HG02678 (cell line): ENCODE results near the gene LIN7B.
"Not testable (repeated sequence)": the region's sequence is repeated elsewhere in the genome, so short reads cannot be mapped to it uniquely, and the experiment has no call there.

ENCODE experiments used
- ATAC-seq: cut with Tn5 transposase; IDR thresholded peaks from one replicate; pipeline ENCODE4 v1.9.1; 2021; ENCODE audit warnings: mild to moderate bottlenecking, moderate library complexity; ENCODE audit not compliant: unreplicated experiment

The LIN7B gene

DNA sequence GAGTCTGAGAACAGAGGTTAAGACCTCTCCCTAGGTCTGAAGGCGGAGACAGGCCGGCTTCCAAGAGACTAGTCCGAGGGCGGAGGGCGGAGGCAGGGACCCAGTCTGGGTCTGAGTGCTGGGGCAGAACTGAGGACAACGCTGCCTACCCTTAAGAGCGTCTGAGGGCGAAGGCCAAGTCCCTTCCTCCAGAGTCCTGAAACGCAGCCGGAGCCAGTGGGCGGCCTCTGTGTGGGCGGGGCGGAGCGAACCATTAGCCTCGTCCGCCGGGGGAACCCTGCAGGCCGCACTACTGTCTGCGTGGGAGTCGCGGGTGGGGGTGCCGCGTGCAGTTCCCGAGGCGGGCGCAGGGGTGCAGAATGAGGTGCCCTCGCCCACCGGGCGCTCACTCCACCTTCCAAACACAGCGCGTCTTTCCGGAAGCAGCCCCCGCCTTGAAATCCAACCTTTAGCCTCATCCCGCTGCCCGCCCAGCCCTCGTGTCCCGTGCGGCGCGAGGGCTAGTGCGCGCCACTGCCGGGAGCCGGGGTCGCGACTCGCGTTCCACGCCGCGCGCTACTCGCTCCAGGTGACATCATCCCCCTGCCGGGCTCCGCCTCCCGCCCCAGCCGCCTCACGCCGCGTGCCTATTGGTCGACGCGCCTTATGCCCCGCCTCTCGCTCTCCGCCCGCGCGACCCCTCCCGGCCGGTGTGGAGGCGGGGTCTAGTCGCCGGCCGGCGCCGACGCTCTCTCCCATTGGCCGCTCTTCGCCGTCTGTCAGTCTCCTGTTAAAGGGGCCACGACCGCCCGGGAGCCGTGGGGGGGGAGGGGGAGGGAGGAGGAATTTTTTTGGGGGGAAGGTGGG, 4.6 kb downstream of the LIN7B start, which contains the start of gene C19orf73:
TSS of gene C19orf73 (minus strand) at position 579 of the 846 bp plus-strand sequence. CDS start at position 458, 121 bp downstream.
- peak; percentile 77 for ATAC-seq

DNA sequence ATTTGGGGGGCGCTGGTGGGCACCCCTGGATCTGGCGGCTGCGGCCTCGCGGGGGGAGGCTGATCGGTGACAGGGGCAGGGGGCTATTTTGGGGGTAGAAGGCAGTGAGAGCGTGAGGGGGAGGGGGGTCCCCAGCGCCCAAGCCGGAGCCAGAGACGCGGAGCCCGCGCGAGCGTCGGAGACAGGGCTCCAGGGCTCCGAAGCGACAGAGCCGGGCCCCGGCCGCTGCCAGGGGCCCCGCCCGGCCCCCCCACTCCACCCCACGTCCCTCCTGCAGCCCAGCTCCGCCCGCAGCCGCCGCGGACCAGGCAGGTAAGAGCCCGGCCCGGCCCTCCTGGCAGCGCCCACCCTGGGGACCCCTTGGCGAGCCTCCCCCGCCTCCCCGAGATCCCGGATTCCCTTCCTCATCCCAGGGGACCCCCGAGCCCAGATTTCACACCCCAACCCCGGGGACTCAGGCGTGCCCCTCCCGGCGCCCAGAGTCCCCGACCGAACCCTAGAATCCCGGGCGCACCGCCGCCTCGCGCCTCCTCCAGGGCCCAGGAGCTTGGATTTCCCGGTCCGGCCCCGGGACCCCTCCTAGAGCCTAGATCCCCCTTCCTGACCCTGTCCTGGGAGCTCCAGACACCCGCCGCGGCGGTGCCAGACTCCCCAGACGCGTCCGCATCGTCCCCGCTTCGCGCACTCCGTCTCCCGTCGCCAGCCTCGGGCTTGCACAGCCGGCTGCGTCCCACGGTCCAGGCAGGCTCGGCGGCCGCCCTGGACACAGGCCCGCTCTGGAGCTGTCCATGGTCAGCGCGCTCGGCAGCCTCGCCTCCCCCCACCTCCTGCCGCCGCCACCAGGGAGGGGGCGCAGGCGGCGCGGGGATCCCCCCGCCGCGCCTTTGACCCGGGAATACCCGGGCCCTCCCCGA, 5.5 kb downstream of the LIN7B start, which contains the start of gene PPFIA3:
TSS of gene PPFIA3 (plus strand) at position 134 of the 914 bp plus-strand sequence. CDS start 8,330 bp downstream, outside the sequence.
- no peak for ATAC-seq

DNA sequence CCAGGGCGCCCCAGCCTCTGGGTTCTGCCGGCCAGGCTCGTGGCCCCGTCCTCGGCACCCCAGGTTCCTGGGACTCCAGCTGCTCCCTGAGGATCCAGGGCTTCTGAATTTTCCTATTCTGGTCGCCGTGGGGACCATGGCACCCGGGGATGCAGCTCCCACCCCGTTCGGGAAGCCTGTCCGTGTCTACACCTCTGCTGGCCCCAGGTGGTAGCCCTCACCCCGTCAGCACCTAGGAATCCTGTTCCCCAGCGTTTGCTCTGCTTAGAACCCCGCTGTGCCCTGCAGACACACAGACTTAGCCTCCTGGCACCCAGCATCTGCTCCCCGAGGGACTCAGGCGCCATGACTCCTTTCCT, 6.1 kb downstream of the LIN7B start:
- no peak for ATAC-seq

DNA sequence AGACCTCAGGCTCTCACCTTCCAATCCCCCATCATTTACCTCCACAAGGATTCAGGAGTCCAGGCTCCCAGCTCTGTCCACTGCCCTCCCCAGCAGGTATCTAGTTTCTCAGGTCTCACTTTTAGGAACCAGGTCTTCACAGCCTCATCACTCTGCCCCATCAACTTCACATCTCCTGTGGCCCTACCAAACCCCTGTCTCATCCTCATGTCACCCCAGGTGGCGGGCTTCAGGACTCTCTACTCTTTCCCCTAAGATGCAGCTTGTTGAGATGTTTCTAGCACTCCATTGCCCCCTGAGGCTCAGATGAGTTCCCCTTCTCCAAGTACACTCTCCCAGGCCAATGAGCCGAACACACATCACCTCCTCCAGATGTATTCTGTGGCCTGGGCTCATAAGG, 6.7 kb downstream of the LIN7B start:
- ATAC-seq = no peak

DNA sequence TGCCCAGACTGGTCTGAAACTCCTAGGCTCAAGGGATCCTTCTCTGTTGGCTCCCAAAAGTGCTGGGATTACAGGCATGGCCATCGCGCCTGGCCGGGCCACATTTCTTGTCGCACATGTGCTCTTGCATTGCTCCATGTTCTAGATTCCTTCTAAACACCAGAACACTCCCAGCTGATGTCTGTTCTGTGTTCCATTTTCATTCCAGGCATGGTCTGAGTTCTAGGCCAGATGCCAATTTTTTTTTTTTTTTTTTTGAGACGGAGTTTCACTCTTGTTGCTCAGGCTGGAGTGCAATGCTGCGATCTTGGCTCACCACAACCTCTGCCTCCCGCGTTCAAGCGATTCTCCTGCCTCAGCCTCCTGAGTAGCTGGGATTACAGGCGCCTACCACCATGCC, 7.7 kb downstream of the LIN7B start:
- not testable (repeated sequence) for ATAC-seq

DNA sequence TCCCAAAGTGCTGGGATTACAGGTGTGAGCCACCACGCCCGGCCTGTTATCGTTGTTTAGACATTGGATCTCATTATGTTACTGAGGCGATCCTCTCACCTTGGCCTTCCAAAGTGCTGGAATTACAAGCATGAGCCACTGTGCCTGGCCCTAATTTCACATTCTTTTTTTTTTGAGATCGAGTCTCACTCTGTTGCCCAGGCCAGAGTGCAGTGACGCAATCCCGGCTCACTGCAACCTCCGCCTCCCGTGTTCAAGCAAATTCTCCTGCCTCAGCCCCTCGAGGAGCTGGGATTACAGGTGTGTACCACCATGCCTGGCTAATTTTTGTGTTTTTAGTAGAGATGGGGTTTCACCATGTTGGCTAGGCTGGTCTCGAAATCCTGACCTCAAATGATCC, 9.1 kb downstream of the LIN7B start:
- ATAC-seq = not testable (repeated sequence)

DNA sequence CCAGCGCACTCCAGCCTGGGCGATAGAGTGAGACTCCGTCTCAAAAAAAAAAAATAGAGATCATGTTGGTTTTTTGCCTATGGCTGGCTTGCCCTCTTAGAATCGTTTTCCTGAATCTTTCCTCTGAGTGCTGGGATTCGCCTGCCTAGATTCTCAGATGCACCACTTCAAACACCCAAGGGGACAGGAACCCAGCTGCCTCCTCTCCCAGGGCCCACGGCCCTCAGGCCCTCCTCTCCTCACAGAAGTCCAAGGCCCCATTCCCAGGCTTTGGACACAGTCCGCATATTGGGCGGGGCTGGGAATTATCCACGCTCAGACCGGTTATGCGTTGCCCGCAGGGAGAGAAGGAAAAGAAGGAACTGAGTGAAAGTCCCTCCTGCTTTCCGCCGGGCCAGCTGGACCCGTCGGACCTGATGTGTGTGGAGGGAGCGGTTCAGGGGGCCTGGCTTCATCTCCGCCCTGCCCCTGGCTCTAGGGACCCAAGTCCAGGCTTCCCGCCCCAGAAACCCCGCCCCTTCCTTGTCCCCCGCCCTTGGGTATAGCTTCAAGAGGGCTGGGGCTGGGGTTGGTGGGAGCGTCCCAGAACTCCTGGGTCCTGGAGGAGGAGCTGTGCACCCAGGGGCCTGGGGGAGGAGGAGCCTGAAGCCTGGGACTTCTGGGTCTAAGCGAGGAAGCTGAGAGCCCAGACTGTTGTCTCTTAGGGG, 11.0 kb downstream of the LIN7B start:
- ATAC-seq = no peak

DNA sequence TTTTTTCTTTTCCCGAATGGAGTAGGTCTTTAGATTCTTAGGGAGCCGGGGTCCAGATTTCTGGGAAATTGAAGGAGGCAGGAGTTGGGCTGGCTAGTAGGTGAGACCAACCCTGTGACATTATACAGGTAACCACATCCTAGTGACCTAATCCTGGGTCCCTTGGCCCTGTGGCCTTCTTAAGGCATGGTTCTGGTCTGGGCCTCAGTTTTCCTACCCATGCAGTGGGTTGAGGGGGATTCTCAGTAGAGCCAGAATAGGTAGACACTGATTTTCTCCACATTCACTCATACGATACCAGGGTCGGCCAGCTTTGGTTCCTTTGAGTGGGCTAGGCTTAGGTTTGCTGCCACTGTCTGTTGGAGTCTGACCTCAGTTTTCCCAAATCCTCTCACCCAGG, 12.4 kb downstream of the LIN7B start:
- ATAC-seq = no peak

DNA sequence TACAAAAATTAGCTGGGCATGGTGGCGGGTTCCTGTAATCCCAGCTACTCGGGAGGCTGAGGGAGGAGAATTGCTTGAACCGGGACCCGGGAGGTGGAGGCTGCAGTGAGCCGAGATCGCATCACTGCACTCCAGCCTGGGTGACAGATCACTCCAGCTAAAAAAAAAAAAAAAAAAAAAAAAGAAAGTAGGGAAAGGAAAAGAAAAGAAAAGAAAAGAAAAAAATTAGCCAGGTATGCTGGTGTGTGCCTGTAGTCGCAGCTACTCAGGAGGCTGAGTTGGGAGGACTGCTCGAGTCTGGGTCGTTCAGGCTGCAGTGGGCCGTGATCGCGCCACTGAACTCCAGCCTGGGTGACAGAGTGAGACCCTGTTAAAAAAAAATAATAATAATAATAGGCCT, 13.1 kb downstream of the LIN7B start:
- not testable (repeated sequence) for ATAC-seq

DNA sequence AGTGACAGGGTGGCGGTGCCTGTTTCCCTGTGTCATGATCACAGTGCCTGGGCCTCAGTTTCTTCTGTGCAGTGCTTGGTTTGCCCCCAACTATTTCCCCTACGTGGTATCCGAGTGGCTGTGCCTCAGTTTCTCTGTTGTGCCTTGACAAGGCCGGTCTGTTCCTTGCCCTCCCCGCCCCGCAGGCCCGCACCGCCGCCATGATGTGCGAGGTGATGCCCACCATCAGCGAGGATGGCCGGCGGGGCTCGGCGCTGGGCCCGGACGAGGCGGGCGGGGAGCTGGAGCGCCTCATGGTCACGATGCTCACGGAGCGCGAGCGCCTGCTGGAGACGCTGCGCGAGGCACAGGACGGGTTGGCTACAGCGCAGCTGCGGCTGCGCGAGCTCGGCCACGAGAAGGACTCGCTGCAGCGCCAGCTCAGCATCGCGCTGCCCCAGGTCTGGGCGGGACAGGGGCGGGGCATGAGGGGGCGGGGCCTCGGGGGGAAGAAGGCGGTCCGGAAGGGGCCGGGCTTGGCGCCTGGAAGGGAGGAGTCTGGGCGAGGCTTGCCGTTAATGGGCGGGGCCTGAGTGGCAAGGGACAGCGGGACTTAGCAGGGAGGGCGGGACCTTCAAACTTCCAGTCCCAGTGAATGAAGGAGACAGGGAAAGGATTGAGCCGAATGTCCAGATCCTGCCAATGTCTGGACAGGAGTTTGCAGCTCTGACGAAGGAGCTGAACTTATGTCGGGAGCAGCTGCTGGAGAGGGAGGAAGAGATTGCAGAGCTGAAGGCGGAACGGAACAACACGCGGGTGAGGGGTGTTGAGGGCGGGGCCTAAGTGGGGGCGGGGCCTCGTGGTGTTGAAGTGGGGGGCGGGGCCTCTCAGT, 13.7 kb downstream of the LIN7B start:
- ATAC-seq = peak; percentile 90

DNA sequence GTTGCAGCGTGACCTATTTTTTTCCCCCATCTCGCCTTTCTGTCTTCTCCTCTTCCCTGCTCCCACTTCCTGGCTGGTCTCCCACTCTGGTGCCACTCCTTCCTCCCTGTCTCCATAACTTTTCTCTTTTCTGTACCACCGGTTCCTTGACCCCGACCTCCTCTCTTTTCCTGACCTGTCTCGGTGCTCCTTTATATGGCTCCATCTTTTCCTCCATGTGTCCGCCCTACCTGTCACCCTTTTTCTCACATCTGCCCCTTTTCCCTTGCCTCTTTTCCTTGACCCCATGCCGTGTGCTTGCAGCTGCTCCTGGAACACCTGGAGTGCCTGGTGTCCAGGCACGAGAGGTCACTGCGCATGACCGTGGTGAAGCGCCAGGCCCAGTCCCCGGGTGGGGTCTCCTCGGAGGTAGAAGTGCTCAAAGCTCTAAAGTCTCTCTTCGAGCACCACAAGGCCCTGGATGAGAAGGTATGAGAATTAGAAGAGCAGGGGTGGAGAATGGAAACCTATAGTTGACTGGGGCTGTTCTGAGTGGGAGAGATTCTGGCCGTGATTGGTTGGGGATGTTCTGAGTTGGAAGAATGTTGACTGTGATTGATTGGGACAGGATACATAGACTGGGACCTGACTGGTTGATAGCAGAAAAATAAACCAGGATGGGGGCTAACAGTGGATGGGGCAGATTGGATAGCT, 14.5 kb downstream of the LIN7B start:
- ATAC-seq = no peak

DNA sequence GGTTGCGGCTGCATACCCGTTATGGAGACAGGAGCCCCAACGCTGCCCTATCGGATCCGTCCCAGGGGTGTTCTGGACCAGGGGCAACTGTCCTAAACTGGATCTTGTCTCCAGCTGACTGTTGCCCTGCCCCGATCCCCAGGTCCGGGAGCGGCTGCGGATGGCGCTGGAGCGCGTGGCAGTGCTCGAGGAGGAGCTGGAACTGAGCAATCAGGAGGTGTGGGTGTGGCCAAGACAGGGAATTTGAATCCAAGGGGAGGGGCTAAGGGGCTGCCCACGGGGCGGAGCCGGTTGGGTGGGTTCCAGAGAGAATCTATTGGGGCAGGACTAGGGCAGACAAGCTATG, 15.0 kb downstream of the LIN7B start:
- no peak for ATAC-seq

DNA sequence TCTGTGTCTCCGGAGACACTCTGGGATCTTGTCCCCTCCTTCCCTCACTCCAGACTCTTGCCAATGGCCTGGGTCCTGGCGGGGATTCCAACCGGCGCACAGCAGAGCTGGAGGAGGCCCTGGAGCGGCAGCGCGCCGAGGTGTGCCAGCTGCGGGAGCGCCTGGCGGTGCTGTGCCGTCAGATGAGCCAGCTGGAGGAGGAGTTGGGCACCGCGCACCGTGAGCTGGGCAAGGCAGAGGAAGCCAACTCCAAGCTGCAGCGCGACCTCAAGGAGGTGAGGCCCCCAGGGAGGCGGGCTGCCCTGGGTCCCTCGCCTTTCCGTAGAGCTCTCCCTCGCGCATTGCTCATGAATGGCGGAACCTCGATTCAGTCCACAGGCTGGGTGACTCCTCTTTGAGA, 16.2 kb downstream of the LIN7B start:
- ATAC-seq = no peak

DNA sequence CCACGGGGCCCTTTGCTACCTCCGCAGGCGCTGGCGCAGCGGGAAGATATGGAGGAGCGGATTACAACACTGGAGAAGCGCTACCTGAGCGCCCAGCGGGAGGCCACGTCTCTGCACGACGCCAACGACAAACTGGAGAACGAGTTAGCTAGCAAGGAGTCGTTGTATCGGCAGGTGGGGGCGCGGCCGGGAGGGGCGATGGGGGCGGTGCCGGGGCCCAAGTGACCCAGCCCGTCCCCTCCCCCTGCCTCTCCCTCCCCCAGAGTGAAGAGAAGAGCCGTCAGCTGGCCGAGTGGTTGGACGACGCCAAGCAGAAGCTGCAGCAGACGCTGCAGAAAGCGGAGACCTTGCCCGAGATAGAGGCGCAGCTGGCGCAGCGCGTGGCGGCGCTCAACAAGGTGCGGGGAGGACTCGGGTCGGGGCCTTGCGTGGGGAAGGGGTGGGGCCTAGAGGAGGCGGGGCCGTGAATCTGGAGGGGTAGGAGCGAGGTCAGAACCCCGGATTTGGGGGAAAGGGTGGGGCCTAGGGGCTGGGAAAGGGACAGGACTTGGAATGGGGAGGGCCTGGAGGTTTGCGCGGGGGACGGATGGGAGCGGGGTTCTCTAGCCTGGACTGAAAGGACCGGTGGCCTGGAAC, 18.9 kb downstream of the LIN7B start:
- no peak for ATAC-seq

DNA sequence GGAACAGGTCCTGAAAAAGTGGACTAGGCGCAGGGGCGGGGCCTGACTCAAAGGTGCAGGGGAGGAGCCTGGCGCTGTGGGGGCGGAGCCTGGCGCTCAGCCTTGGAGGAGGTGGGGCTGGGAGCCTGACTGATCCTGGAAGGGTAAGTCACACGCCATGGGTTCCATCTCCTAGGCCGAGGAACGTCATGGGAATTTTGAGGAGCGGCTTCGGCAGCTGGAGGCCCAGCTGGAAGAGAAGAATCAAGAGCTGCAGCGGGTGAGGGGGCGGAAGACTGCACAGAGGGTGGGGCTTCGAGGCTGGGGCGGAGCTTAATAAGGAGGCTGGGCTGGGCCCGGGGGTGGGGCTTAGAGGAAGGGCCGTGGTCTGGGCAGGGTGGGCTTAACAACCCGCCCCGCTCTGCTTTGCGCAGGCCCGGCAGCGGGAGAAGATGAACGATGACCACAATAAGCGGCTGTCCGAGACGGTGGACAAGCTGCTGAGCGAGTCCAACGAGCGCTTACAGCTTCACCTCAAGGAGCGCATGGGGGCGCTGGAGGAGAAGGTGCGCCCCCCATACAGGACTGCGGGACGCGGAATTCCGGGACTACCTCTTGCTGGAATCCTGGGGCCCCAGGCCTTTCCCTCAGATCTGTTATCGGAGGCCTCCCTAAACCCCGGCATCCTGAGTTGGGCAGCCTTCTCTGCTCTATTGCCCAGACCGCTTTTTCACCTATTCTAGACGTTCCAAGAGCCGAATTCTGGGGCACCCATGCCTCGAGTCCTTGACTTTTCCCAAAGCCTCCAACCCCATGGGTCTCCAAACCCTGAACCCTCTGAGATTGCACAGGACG, 19.7 kb downstream of the LIN7B start:
- no peak for ATAC-seq

DNA sequence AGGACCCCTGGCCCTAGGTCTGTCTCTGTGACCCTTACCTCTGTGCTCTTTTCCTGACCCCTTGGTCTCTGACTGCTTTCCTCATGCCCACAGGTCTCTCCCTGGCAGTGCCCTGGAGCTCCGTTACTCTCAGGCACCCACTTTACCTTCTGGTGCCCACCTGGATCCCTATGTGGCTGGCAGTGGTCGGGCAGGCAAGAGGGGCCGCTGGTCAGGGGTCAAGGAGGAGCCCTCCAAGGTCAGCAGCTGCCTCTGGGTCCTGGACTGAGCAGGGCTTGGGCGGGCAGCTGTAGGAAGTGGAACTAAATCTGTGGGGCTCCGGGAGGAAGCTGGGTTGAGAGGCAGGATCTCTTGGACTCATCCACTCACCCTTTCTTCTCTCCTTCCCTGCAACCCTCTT, 21.5 kb downstream of the LIN7B start:
- no peak for ATAC-seq

DNA sequence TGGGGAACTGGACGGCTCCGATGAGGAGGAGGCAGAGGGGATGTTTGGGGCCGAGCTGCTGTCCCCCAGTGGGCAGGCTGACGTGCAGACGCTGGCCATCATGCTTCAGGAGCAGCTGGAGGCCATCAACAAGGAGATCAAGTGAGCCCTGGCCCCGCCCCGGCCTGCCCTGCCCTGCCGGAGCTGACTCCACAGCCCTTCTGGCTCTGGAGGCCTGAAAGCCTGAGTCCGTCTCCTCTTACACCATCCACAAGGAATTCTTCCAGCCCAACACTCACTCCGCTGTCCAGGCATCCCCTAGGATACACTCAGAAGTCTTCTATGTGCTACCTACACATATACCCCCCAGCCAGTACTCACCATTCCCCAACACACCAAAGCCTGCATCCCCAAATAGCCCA, 22.6 kb downstream of the LIN7B start:
- no peak for ATAC-seq

DNA sequence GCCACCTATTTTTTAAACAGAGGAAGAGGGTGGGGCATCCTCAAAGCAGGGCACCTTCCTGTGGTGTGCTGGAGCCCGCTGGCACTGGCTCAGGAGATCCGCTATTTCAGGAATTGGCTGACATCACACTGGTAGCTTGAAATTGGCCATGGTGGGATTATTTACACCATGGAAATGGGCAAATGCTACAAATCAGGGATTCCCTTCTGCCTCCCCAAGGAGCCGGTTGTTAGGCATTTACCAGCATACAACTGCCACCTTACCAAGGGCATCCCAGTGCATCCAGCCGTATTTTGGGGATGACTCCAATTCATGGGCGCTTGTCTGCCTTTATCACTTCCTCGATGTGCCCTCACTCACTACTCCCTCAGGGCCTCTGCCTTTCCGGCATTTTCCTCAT, 26.8 kb downstream of the LIN7B start:
- ATAC-seq = no peak
